SH-SY5Y (cell line): ENCODE data around the gene STRA6.
A peak's percentile ranks its signal among the peaks of the same experiment; 100 is the strongest.

ENCODE experiments used
- GATA2 ChIP-seq: IDR thresholded peaks from 2 replicates; pipeline ENCODE4 v1.6.1; 2011; ENCODE audit warnings: mild to moderate bottlenecking, low read depth, low read length
- GATA3 ChIP-seq: IDR thresholded peaks from 2 replicates; pipeline ENCODE4 v1.6.1; 2011; ENCODE audit warnings: low read depth, mild to moderate bottlenecking, low read length, moderate library complexity

STRA6 gene

GRCh38 chr15:74202452-74203401 lies at the start of gene STRA6:
Gene STRA6 (minus strand): TSS chr15:74202787. CDS start chr15:74202267, 520 bp downstream.
- no peak for TF ChIP-seq GATA3
- TF ChIP-seq GATA2 = peak; percentile 53

GRCh38 chr15:74252291-74252690 lies 49.7 kb upstream of the STRA6 start:
- no peak for TF ChIP-seq GATA3
- no peak for TF ChIP-seq GATA2

- TF ChIP-seq GATA2 (no peak), GATA3 (no peak)
These were observed 48.7 kb upstream of the STRA6 start for GRCh38 chr15:74251131-74251811.

- TF ChIP-seq GATA2 = no peak
- no peak for TF ChIP-seq GATA3
These were observed 47.7 kb upstream of the STRA6 start for GRCh38 chr15:74250266-74250665.

- TF ChIP-seq GATA3 = no peak
- TF ChIP-seq GATA2 = peak; percentile 96
These were observed 42.9 kb upstream of the STRA6 start for GRCh38 chr15:74245342-74245931.

- TF ChIP-seq GATA3 = no peak
- TF ChIP-seq GATA2 = no peak
These were observed 42.3 kb upstream of the STRA6 start for GRCh38 chr15:74244822-74245341.

GRCh38 chr15:74243431-74243830 lies 40.8 kb upstream of the STRA6 start:
- TF ChIP-seq GATA3 = no peak
- TF ChIP-seq GATA2 = no peak

- TF ChIP-seq GATA3 (no peak), GATA2 (no peak)
These were observed 40.0 kb upstream of the STRA6 start for GRCh38 chr15:74242441-74243185.

- TF ChIP-seq GATA3 = no peak
- TF ChIP-seq GATA2 = no peak
These were observed 38.5 kb upstream of the STRA6 start for GRCh38 chr15:74240897-74241614.

GRCh38 chr15:74240002-74240568 lies 37.5 kb upstream of the STRA6 start:
- no peak for TF ChIP-seq GATA2
- no peak for TF ChIP-seq GATA3

GRCh38 chr15:74239051-74239705 lies 36.6 kb upstream of the STRA6 start:
- no peak for TF ChIP-seq GATA3
- TF ChIP-seq GATA2 = no peak

GRCh38 chr15:74235962-74236361 lies 33.4 kb upstream of the STRA6 start, which contains the start of gene CCDC33:
Gene CCDC33 (plus strand): TSS chr15:74236326. CDS start chr15:74236720, 394 bp downstream.
- TF ChIP-seq GATA2 (no peak), GATA3 (no peak)
